Measurements from ENCODE around the gene CBFA2T2. TPM values are rescaled to one million over a fixed set of nuclear protein-coding genes. Genes with fewer than 3 reads are reported as not detected.

CBFA2T2 gene
- total and polyA plus RNA-seq, 10 of the 15 experiments (the other 5 are each of a cell fraction or from before 2014, with no cell fraction given), result 0.61 to 8.6 (median 5.5) TPM

DNA sequence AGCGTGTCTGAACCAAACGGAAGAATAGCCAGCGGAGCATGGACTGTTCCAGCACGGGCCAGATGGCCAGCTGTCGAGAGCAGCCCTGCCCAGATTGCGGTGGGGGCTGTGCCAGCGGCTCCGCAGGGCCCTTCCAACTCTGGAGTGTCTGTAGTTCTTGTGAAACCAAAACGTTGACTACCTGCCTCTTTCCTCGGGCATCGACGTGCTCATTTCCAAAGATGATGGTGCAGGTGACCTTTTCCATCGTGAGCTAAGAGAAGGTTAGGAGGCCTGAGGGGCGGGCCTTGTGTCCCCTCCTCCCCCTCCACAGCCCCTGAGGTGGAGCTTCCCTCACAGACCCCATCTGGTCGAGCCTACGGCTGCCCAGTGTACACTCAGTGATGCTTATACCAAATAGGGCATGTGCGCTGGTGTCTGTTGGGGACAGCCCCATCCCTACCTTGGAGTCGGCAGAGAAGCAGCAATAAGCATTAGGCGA is 159.3 kb downstream of the CBFA2T2 start (continued):
- TF ChIP-seq NFIC (IDR thresholded peaks at IDR 0.05; ENCODE audit: low read depth, low read length) (no peak), TCF3 (IDR thresholded peaks at IDR 0.05; ENCODE audit: borderline replicate concordance, insufficient read depth, low read depth, low read length) (no peak)

DNA sequence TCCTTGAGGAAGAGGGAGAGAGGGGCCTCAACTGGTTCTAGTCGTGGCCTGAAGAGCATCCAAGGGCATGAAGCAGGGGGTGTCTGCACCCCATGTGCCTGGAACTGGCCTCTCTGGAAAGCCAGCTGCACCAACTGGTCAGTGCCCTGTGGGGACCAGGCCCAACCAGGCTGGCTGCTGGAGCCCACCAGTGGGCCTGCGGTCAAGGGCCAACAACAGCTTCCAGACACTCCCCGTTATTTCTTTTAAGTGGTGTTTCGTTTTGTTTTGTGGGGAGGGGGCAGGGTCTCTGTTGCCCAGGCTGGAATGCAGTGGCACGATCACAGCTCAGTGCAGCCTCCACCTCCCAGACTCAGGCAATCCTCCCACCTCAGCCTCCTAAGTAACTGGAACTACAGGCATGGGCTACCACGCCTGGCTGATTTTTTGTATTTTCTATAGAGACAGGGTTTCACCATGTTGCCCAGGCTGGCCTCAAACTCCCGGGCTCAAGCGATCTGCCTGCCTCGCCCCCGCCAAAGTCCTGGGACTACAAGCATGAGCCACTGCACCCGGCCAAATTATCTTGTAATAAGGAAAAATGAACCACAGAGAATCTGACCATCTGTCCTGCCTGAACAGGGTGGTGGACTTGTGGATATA is 160.3 kb downstream of the CBFA2T2 start:
- in situ Hi-C loops (cut with MboI), result loop anchor here (5.0 kb wide), 1 partner anchor 198 kb away; no protein-coding TSS in a partner anchor
- TF ChIP-seq NR2F1 (conservative IDR thresholded peaks at IDR 0.05) (no peak), IRF4 (IDR thresholded peaks at IDR 0.05; ENCODE audit: low read depth, low read length) (no peak), ZSCAN29 (IDR thresholded peaks at IDR 0.05) (no peak), HDGF (IDR thresholded peaks at IDR 0.05) (no peak), RCOR1 (conservative IDR thresholded peaks at IDR 0.05; ENCODE audit: low read depth, low read length) (no peak), ZNF384 (IDR thresholded peaks at IDR 0.05; ENCODE audit: borderline replicate concordance, low read depth, low read length) (no peak), CHD1 (IDR thresholded peaks at IDR 0.05; ENCODE audit: low read depth, low read length) (no peak), ZNF217 (IDR thresholded peaks at IDR 0.05) (no peak), BHLHE40 (IDR thresholded peaks at IDR 0.05; ENCODE audit: borderline replicate concordance in 1 of 2, low read depth in 2 of 2, low read length in 1 of 2) (no peak), SRF (IDR thresholded peaks at IDR 0.05; ENCODE audit: low read depth in 2 of 2, low read length in 2 of 2) (no peak), IKZF2 (IDR thresholded peaks at IDR 0.05) (no peak), GABPA (IDR thresholded peaks at IDR 0.05; ENCODE audit: low read depth) (no peak)
- TF ChIP-seq, protein P1, sequence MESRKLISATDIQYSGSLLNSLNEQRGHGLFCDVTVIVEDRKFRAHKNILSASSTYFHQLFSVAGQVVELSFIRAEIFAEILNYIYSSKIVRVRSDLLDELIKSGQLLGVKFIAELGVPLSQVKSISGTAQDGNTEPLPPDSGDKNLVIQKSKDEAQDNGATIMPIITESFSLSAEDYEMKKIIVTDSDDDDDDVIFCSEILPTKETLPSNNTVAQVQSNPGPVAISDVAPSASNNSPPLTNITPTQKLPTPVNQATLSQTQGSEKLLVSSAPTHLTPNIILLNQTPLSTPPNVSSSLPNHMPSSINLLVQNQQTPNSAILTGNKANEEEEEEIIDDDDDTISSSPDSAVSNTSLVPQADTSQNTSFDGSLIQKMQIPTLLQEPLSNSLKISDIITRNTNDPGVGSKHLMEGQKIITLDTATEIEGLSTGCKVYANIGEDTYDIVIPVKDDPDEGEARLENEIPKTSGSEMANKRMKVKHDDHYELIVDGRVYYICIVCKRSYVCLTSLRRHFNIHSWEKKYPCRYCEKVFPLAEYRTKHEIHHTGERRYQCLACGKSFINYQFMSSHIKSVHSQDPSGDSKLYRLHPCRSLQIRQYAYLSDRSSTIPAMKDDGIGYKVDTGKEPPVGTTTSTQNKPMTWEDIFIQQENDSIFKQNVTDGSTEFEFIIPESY (IDR thresholded peaks at IDR 0.05), result no peak
- SMC1A ChIA-PET (ENCODE audit: uncharacterized antibody, unreplicated experiment), result interaction anchor here (0.9 kb wide), 1 partner anchor 54 kb away, joined by 3 read pairs; no protein-coding TSS in a partner anchor
- Histone ChIP-seq H4K20me1 (ENCODE audit: control insufficient read depth, insufficient read depth) (peaks cover 4% of the 10 kb centered on the region; the same call in 1 of the 2 replicates), H3K4me2 (ENCODE audit: control insufficient read depth, insufficient read depth) (no peak overlapping the region), H3K27ac (ENCODE audit: control insufficient read depth, insufficient read depth) (no peak overlapping the region), H3K4me3 (no peak overlapping the region), H3K4me1 (ENCODE audit: control insufficient read depth, insufficient read depth, low read length) (peaks cover 38% of the 10 kb centered on the region), H3K27me3 (replicated peaks in 1 of 2; ENCODE audit: control insufficient read depth in 2 of 2, insufficient read depth in 2 of 2, low read length in 1 of 2) (peaks cover 0 to 2% of the 10 kb centered on the region in 2 experiments; a peak in 2 of 4 replicates), H3K9ac (ENCODE audit: control insufficient read depth, insufficient read depth, low read length) (no peak overlapping the region), H3K9me3 (replicated peaks; ENCODE audit: control insufficient read depth, insufficient read depth, low read length) (no peaks in the 10 kb centered on the region), H3K79me2 (ENCODE audit: control insufficient read depth, insufficient read depth, low read length) (no peaks in the 10 kb centered on the region), H2AFZ (ENCODE audit: control insufficient read depth, low read depth, low read length) (no peak overlapping the region), H3K36me3 (ENCODE audit: control insufficient read depth in 2 of 2, insufficient read depth in 2 of 2, low read length in 1 of 2) (no peaks in the 10 kb centered on the region)
- ATAC-seq (no peak), DNase-seq (ENCODE audit: low read depth, low spot score) (no peak), FAIRE-seq (no peak)
- CTCF ChIA-PET, result interaction anchor here (5.6 kb wide), 1 partner anchor 17 kb away, joined by 41 read pairs; the partner anchor contains the start of gene ACTL10
- no TSS peak for BruUV-seq (replicated peaks)
- POLR2A ChIA-PET, result no interaction called here
- RAD21 ChIA-PET (ENCODE audit: unreplicated experiment), result no interaction called here
- WGBS (ENCODE audit: insufficient coverage, insufficient replicate concordance, low lambda C conversion rate, missing lambda C conversion rate), result 93% methylated on average over 11 of the region's 11 CpGs
- intact Hi-C loops (cut with micrococcal nuclease; ENCODE audit: unreplicated experiment), result loop anchor here (5.0 kb wide), 1 partner anchor 133 kb away; no protein-coding TSS in a partner anchor
